Fibroblast of gingiva (primary cell): ENCODE data around the gene NPAS3.

Experiments
- DNase-seq: peaks from one replicate; pipeline ENCODE4 v3.0.0-alpha.2; 2011; ENCODE audit warnings: low read depth

NPAS3 gene

GRCh38 chr14:33449268-33449667 lies 510.6 kb downstream of the NPAS3 start:
- DNase-seq = no peak

- DNase-seq = no peak
Measured at GRCh38 chr14:33449703-33450395, 511.2 kb downstream of the NPAS3 start.

GRCh38 chr14:33450416-33450815 lies 511.7 kb downstream of the NPAS3 start:
- no peak for DNase-seq

- no peak for DNase-seq
Measured at GRCh38 chr14:33451211-33451610, 512.5 kb downstream of the NPAS3 start.

GRCh38 chr14:33452995-33453394 lies 514.3 kb downstream of the NPAS3 start:
- DNase-seq = no peak

GRCh38 chr14:33454022-33454595 lies 515.4 kb downstream of the NPAS3 start:
- no peak for DNase-seq

- no peak for DNase-seq
Measured at GRCh38 chr14:33454707-33455106, 516.0 kb downstream of the NPAS3 start.

GRCh38 chr14:33455654-33456345 lies 517.1 kb downstream of the NPAS3 start:
- no peak for DNase-seq

GRCh38 chr14:33457021-33457420 lies 518.3 kb downstream of the NPAS3 start:
- no peak for DNase-seq

GRCh38 chr14:33457617-33458016 lies 518.9 kb downstream of the NPAS3 start:
- DNase-seq = no peak

GRCh38 chr14:33460164-33460563 lies 521.5 kb downstream of the NPAS3 start:
- DNase-seq = no peak

GRCh38 chr14:33461036-33461435 lies 522.4 kb downstream of the NPAS3 start:
- DNase-seq = no peak

GRCh38 chr14:33463731-33464130 lies 525.1 kb downstream of the NPAS3 start:
- DNase-seq = no peak

- DNase-seq = no peak
Measured at GRCh38 chr14:33464254-33464962, 525.7 kb downstream of the NPAS3 start.

- no peak for DNase-seq
Measured at GRCh38 chr14:33465846-33466700, 527.4 kb downstream of the NPAS3 start.

- no peak for DNase-seq
Measured at GRCh38 chr14:33467971-33468370, 529.3 kb downstream of the NPAS3 start.

- no peak for DNase-seq
Measured at GRCh38 chr14:33469898-33470297, 531.2 kb downstream of the NPAS3 start.

GRCh38 chr14:33471776-33472175 lies 533.1 kb downstream of the NPAS3 start:
- DNase-seq = no peak

GRCh38 chr14:33475623-33476022 lies 536.9 kb downstream of the NPAS3 start:
- no peak for DNase-seq

GRCh38 chr14:33477797-33478196 lies 539.1 kb downstream of the NPAS3 start:
- DNase-seq = no peak

- DNase-seq = no peak
Measured at GRCh38 chr14:33480071-33480886, 541.6 kb downstream of the NPAS3 start.
